ENCODE results near the gene DCUN1D2.
"Not testable (repeated sequence)": the region's sequence is repeated elsewhere in the genome, so short reads cannot be mapped to it uniquely, and the experiment has no call there.

Gene DCUN1D2

DNA sequence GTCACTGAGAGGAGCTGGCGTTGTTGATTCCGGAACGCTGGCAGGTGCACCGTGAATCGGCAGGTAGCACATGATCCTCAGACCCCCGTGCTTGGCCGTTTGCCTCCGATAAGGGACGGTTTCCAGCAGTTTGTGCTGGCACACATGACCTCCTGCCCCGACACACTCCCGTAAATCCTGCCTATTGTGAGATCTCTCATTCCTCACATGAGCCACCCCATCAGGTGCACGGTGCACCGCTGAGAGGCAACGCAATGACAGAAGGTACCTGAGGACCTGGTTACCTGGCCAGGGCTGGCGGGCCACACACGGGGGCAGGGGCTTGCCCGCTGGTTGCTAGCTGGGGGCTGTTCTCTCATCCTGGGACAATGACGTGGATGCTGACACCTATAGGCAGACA is 35.1 kb downstream of the DCUN1D2 start:
- Histone ChIP-seq H3K36me3 (peaks cover 55 to 78% (median 68%) of the 10 kb centered on the region in 11 experiments), H3K9me3 (replicated peaks in 1 of 11) (no peaks in the 10 kb centered on the region), H4K20me1 (peaks cover 0 to 14% (median 0%) of the 10 kb centered on the region in 11 experiments; a peak in 2 of 22 replicates), H3K27ac (no peak overlapping the region), H3K4me3 (no peak overlapping the region), H3K4me2 (no peak overlapping the region), H3K4me1 (peaks cover 12 to 46% (median 41%) of the 10 kb centered on the region in 10 experiments), H3K27me3 (no peaks in the 10 kb centered on the region), H3K9ac (no peak overlapping the region)
- TF ChIP-seq Cebpa-rat (IDR thresholded peaks at IDR 0.05): no peak

DNA sequence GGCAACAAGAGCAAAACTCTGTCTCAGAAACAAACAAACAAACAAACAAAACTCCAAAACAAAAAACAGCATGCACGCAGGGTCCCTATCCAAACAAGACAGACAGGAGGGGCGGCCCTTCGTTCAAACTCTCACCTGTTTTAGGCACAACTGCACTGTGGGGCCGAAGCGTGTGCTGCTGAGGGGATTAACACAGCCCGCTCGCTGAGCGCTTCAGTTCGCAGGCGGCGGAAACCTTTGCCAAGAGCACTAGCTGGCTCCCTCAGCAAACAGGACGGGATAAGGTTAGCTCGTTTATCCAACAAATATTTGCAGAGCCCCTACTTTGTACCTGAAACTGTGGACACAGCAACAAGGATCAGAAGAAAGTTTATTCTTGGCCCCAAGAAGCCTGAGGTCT is 35.6 kb downstream of the DCUN1D2 start:
- Histone ChIP-seq H4K20me1 (peaks cover 0 to 12% (median 0%) of the 10 kb centered on the region in 11 experiments; a peak in 2 of 22 replicates), H3K4me2 (no peak overlapping the region), H3K9ac (no peak overlapping the region), H3K36me3 (peaks cover 51 to 73% (median 64%) of the 10 kb centered on the region in 11 experiments), H3K27ac (no peak overlapping the region), H3K27me3 (no peaks in the 10 kb centered on the region), H3K4me1 (peaks cover 16 to 50% (median 45%) of the 10 kb centered on the region in 10 experiments), H3K9me3 (replicated peaks in 1 of 11) (no peaks in the 10 kb centered on the region), H3K4me3 (no peak overlapping the region)
- TF ChIP-seq Cebpa-rat (IDR thresholded peaks at IDR 0.05): no peak

DNA sequence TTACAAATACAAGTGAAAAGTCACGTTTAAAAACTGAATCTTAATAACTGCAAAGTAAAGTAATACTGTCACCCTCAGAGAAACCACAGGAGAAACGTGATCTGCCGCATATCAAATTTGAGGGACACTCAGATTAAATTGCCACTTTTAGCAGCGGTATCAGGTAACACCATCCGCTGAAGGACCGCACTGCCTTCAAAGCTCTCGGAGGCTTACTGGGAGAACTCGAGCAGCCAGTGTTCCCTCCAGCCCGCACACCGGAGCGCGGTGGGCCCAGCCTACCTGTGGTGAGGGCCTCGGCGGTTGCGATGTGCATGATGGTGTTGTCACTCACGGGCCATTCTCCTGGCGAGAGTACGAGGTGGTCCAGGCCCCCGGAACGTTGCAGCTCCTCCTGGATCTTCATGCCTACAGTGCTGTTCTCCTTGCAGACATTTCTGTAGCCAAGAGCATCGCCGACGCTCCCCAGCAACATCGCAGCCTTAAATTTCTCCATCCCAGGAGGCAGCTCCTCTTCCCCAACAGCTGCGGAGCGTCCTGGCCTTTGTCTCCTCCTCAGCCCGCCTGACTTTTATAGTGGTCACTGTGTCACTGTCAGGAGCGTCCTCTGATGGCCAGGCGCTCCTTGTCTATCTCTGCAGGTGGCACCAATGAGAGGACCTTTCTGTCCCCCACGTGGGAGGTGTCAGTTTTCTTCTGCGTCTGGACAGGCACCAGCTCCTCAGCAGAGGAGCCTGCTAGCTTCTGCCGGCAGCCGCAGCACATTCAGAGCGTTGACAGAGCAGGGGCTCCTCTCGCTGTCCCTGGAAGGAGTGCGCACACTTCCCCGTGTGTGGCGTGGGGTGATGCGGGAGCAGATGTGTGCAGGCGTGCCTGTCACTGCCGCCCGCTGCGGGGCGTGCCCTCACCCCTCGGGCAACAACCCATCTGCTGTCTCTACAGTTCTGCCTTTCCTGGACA is 37.3 kb downstream of the DCUN1D2 start, which contains the start of gene ADPRHL1:
TSS of gene ADPRHL1 (minus strand) at position 547 of the 960 bp plus-strand sequence. CDS start at position 496, 51 bp downstream.
- no peak within 1 kb of the TSS for H3K4me3 ChIP-seq
- H4K20me1 ChIP-seq: peaks cover 0 to 7% (median 0%) of the 10 kb centered on the region in 11 experiments; a peak in 2 of 22 replicates
- no peaks in the 10 kb centered on the region for H3K27me3 ChIP-seq
- H3K4me1 ChIP-seq: peaks cover 28 to 64% (median 58%) of the 10 kb centered on the region in 10 experiments
- no peak for TF ChIP-seq Cebpa-rat (IDR thresholded peaks at IDR 0.05)
- H3K9ac ChIP-seq: peak within 1 kb of the TSS in 7 of 11 experiments; percentile 38 to 61 (median 56); a peak in 15 of 22 replicates
- peak within 1 kb of the TSS in 8 of 11 experiments; percentile 40 to 95 (median 49); a peak in 13 of 22 replicates for H3K27ac ChIP-seq
- no peaks in the 10 kb centered on the region for H3K9me3 ChIP-seq (replicated peaks in 1 of 11)
- peak within 1 kb of the TSS; percentile 10 to 99 (median 56); a peak in 18 of 22 replicates for H3K4me2 ChIP-seq
- H3K36me3 ChIP-seq: peaks cover 34 to 56% (median 47%) of the 10 kb centered on the region in 11 experiments

DNA sequence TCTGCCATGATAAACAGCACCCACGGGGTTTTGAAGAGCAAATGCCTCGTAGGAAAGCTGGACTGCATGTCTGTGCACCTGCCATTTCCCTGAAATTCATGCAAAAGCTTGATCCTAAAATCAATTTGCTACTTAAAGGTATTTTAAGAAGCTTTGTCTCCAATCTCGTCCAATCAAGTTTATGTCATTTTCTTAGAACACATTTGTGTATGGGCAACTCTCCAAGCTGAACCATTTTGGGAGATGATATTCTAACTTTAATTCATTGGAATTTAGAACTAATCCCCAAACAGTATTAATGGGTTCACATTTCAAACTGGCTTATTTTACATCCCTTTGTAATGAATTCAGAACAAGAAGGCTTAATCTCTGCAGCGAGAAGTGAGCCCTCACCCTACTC is 38.0 kb downstream of the DCUN1D2 start:
- Histone ChIP-seq H4K20me1 (peaks cover 0 to 4% (median 0%) of the 10 kb centered on the region in 11 experiments; a peak in 2 of 22 replicates), H3K4me3 (no peak overlapping the region), H3K36me3 (peaks cover 26 to 48% (median 39%) of the 10 kb centered on the region in 11 experiments), H3K4me1 (peaks cover 29 to 72% (median 66%) of the 10 kb centered on the region in 10 experiments), H3K27me3 (no peaks in the 10 kb centered on the region), H3K27ac (peak overlapping the region in 1 of 11 experiments; percentile 95; a peak in 1 of 22 replicates), H3K9me3 (replicated peaks in 1 of 11) (no peaks in the 10 kb centered on the region), H3K9ac (peak overlapping the region in 4 of 11 experiments; percentile 26 to 61 (median 55); a peak in 5 of 22 replicates), H3K4me2 (peak overlapping the region in 7 of 11 experiments; percentile 31 to 99 (median 83); a peak in 14 of 22 replicates)
- TF ChIP-seq Cebpa-rat (IDR thresholded peaks at IDR 0.05): no peak

DNA sequence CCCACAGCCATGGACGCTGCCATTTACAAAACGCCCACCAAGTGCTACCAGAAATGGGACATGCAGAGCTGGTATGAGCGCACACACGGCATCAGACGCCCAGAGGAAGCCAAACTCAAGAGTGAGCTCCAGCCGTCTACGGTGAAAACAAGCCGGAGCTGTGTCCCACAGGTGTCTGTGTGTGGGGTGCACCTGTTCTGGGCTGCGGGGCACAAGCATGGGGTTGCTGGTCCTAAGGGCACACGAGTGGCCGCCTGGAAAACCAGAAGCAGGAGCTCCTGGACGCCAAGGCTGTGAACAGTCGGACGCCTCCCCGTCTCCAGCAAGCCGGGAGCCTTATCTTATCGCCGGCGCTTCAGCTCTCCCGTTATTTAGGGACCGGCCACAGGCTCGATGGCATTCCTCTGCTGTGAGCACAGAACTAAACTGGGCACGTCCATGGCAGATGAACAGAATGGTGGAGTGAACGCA is 38.5 kb downstream of the DCUN1D2 start:
- Histone ChIP-seq H3K4me1 (peaks cover 29 to 76% (median 68%) of the 10 kb centered on the region in 10 experiments), H3K27me3 (no peaks in the 10 kb centered on the region), H3K9me3 (replicated peaks in 1 of 11) (no peaks in the 10 kb centered on the region), H3K36me3 (peaks cover 21 to 44% (median 34%) of the 10 kb centered on the region in 11 experiments), H3K27ac (peak overlapping the region in 8 of 11 experiments; percentile 12 to 95 (median 56); a peak in 13 of 22 replicates), H4K20me1 (peaks cover 0 to 4% (median 0%) of the 10 kb centered on the region in 11 experiments; a peak in 2 of 22 replicates), H3K4me2 (peak overlapping the region in 8 of 11 experiments; percentile 31 to 99 (median 72); a peak in 15 of 22 replicates), H3K4me3 (no peak overlapping the region), H3K9ac (peak overlapping the region in 7 of 11 experiments; percentile 4 to 62 (median 53); a peak in 9 of 22 replicates)
- no peak for TF ChIP-seq Cebpa-rat (IDR thresholded peaks at IDR 0.05)

DNA sequence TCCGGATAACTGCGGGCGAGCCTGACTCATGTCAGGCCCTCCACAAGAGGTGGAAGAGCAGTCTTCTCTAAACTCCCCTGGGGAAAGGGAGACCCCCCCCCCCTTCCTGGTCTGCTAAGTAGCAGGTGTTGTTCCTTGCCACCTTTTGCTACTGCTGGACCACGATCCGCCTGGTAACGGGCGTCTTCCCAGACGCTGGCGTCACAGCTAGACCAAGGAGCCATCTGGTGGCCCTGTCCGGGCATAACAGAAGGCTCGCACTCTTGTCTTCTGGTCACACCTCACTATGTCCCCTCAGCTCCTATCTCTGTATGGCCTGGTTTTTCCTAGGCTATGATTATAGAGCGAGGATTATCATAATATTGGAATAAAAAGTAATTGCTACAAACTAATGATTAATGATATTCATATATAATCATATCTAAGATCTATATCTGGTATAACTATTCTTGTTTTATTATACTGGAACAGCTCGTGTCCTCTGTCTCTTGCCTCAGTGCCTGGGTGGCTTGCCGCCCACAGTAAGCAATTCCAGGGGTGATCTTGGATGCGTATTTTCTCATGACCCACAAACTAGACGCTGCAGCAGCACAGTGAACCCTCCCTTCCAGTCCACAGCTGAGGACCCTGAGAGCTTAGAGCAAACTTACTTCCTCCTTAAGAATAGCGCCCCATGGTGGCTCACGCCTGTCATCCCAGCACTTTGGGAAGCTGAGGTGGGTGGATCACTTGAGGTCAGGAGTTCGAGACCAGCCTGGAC is 39.5 kb downstream of the DCUN1D2 start:
- not testable (repeated sequence) for H4K20me1 ChIP-seq; H3K9me3 ChIP-seq (replicated peaks in 1 of 11); H3K27me3 ChIP-seq
- H3K27ac ChIP-seq: peak overlapping the region in 8 of 11 experiments; percentile 14 to 95 (median 88); a peak in 13 of 22 replicates
- H3K4me2 ChIP-seq: peak overlapping the region; percentile 83 to 100 (median 97)
- H3K4me3 ChIP-seq: 0 out of 20 replicates have a peak overlapping the region, but pooled peaks of 1 of the 10 experiments have one; percentile 22
- peaks cover 36 to 85% (median 76%) of the 10 kb centered on the region in 10 experiments for H3K4me1 ChIP-seq
- H3K36me3 ChIP-seq: peaks cover 13 to 34% (median 25%) of the 10 kb centered on the region in 11 experiments
- peak overlapping the region in 7 of 11 experiments; percentile 4 to 85 (median 80); a peak in 12 of 22 replicates for H3K9ac ChIP-seq

DNA sequence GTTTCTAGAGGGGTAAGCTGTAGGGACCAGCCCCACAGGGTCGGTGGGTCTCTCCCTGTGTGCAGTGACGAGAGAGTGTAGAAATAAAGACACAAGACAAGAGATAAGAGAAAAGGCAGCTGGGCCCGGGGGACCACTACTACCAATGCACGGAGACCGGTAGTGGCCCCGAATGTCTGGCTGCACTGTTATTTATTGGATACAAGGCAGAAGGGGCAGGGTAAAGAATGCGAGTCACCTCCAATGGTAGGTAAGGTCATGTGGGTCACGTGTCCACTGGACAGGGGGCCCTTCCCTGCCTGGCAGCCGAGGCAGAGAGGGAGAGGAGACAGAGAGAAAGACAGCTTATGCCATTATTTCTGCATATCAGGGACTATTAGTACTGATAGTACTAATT is 40.2 kb downstream of the DCUN1D2 start:
- not testable (repeated sequence) for H3K27me3 ChIP-seq; H4K20me1 ChIP-seq; H3K9me3 ChIP-seq (replicated peaks in 1 of 11)
- peaks cover 41 to 92% (median 83%) of the 10 kb centered on the region in 10 experiments for H3K4me1 ChIP-seq
- H3K4me3 ChIP-seq: peak overlapping the region in 9 of 10 experiments; percentile 49 to 75 (median 60); a peak in 13 of 20 replicates
- H3K4me2 ChIP-seq: peak overlapping the region; percentile 83 to 100 (median 97)
- peak overlapping the region; percentile 72 to 85 (median 79); a peak in 21 of 22 replicates for H3K9ac ChIP-seq
- H3K36me3 ChIP-seq: peaks cover 9 to 27% (median 18%) of the 10 kb centered on the region in 11 experiments
- peak overlapping the region in 10 of 11 experiments; percentile 85 to 95 (median 89); a peak in 20 of 22 replicates for H3K27ac ChIP-seq
